CD4-positive, alpha-beta T cell (primary cell): ENCODE results near the gene GCSAML. TPM values are rescaled to one million over a fixed set of nuclear protein-coding genes. Genes with fewer than 3 reads are reported as not detected.

Experiments
- ATAC-seq: fragments of 200-7000 bp; cut with Tn5 transposase; one replicate; pipeline ENCODE4 v1.10.0; 2022; ENCODE audit warnings: mild to moderate bottlenecking; ENCODE audit not compliant: poor library complexity
- CTCF ChIA-PET: fragments of 350-600 bp; sonication (Branson Sonifier 250); formaldehyde crosslinking; loops from one replicate; lab custom pipeline; 2021; ENCODE audit warnings: antibody characterized with exemption, inconsistent platforms; lab: Charles Lee
- POLR2A ChIA-PET: fragments of 350-600 bp; sonication (Branson Sonifier 250); formaldehyde crosslinking; loops from one replicate; lab custom pipeline; 2021; ENCODE audit warnings: antibody characterized with exemption, inconsistent platforms; lab: Charles Lee
- DNase-seq, 14 experiments: peaks; one replicate each; pipeline ENCODE4 v3.0.0-alpha.2; 2013 to 2020; ENCODE audit warnings: mixed read lengths in 2 of 14
- H3K27ac ChIP-seq, 2 donors: one replicate each; pipeline versions ENCODE4 v1.5.1 to v1.7.0; 2013; ENCODE audit warnings: low read length in 2 of 2, low read depth in 1 of 2, mild to moderate bottlenecking in 1 of 2
- H3K27me3 ChIP-seq, 2 experiments: 1 replicate in 1 of 2; 2 replicates in 1 of 2; pipeline versions ENCODE4 v1.6.1 to v1.7.0; 2013; ENCODE audit warnings: low read length in 2 of 2, control low read depth in 1 of 2, mild to moderate bottlenecking in 1 of 2, moderate library complexity in 1 of 2; ENCODE audit not compliant: insufficient read depth in 2 of 2, control insufficient read depth in 1 of 2
- H3K36me3 ChIP-seq: one replicate; pipeline ENCODE4 v1.6.1; 2013; ENCODE audit warnings: low read length, control low read depth; ENCODE audit not compliant: insufficient read depth
- H3K4me1 ChIP-seq: one replicate; pipeline ENCODE4 v1.6.1; 2013; ENCODE audit warnings: low read length, control low read depth; ENCODE audit not compliant: insufficient read depth
- H3K4me3 ChIP-seq: one replicate; pipeline ENCODE4 v1.5.1; 2013; ENCODE audit warnings: mild to moderate bottlenecking, low read length, moderate library complexity
- H3K9me3 ChIP-seq, 2 experiments: 1 replicate in 1 of 2; 2 replicates in 1 of 2; pipeline versions ENCODE4 v1.6.1 to v1.7.0; 2013; ENCODE audit warnings: low read length in 2 of 2, mild to moderate bottlenecking in 2 of 2, control low read depth in 1 of 2, moderate library complexity in 1 of 2; ENCODE audit not compliant: control insufficient read depth in 1 of 2, insufficient read depth in 1 of 2
- H3K27ac Mint-ChIP-seq: one replicate; pipeline ENCODE4 v1.8.0; 2020; ENCODE audit warnings: mixed read lengths
- H3K27me3 Mint-ChIP-seq: one replicate; pipeline ENCODE4 v1.8.0; 2021; ENCODE audit warnings: mixed read lengths
- H3K36me3 Mint-ChIP-seq: one replicate; pipeline ENCODE4 v1.8.0; 2021; ENCODE audit warnings: low read depth, mixed read lengths
- H3K4me1 Mint-ChIP-seq: one replicate; pipeline ENCODE4 v1.8.0; 2021; ENCODE audit warnings: low read depth, mixed read lengths
- H3K4me3 Mint-ChIP-seq: one replicate; pipeline ENCODE4 v1.8.0; 2020; ENCODE audit warnings: mild to moderate bottlenecking, mixed read lengths
- H3K9me3 Mint-ChIP-seq: one replicate; pipeline ENCODE4 v1.8.0; 2020; ENCODE audit warnings: mixed read lengths
- CTCF ChIP-seq: fragments of 200-600 bp; IDR thresholded peaks from one replicate; pipeline ENCODE4 v1.8.0; 2022; ENCODE audit warnings: antibody characterized with exemption, mild to moderate bottlenecking
- intact Hi-C, 2 experiments: fragments of 100-400 bp; cut with DNase I in 1 of 2; cut with micrococcal nuclease in 1 of 2; formaldehyde crosslinking; loops; one replicate each; pipeline versions ENCODE4 v1.15.1 to v1.9.0; 2023 to 2025; cut with DNase I, micrococcal nuclease
- total RNA-seq, 174 experiments: library from RNA in 2 of 174; stranded (reverse) in 2 of 174; gene quantifications; one replicate each; pipeline ENCODE4 v1.2.3 and lab custom pipeline; 2021 to 2026

Gene GCSAML
- total RNA-seq, 2 experiments from 2014 or later: not detected

GRCh38 chr1:247531937-247532336 lies 17.0 kb upstream of the GCSAML start:
- H3K4me3 Mint-ChIP-seq: no peak overlapping the region
- H3K27ac Mint-ChIP-seq: no peak overlapping the region
- H3K9me3 Mint-ChIP-seq: no peaks in the 10 kb centered on the region
- peaks cover 41% of the 10 kb centered on the region for H3K27me3 Mint-ChIP-seq
- H3K27ac ChIP-seq: no peak overlapping the region
- ChIA-PET CTCF (no interaction called here), POLR2A (no interaction called here)
- no peaks in the 10 kb centered on the region for H3K36me3 Mint-ChIP-seq
- no peaks in the 10 kb centered on the region for H3K36me3 ChIP-seq
- no peaks in the 10 kb centered on the region for H3K4me1 Mint-ChIP-seq
- DNase-seq: no peak
- no peak overlapping the region for H3K4me3 ChIP-seq
- no peak for ATAC-seq
- intact Hi-C loops: no loop called here
- TF ChIP-seq CTCF: no peak
- H3K9me3 ChIP-seq: peaks cover 0 to 12% of the 10 kb centered on the region in 2 experiments
- peaks cover 3 to 4% of the 10 kb centered on the region in 2 experiments for H3K27me3 ChIP-seq
- no peaks in the 10 kb centered on the region for H3K4me1 ChIP-seq

GRCh38 chr1:247535402-247535801 lies 13.5 kb upstream of the GCSAML start:
- Histone ChIP-seq H3K36me3 (no peaks in the 10 kb centered on the region), H3K27me3 (peaks cover 0 to 3% of the 10 kb centered on the region in 2 experiments), H3K9me3 (peaks cover 0 to 12% of the 10 kb centered on the region in 2 experiments), H3K27ac (no peak overlapping the region), H3K4me1 (no peaks in the 10 kb centered on the region), H3K4me3 (no peak overlapping the region)
- Mint-ChIP-seq H3K27ac (no peak overlapping the region), H3K27me3 (peaks cover 26% of the 10 kb centered on the region), H3K36me3 (no peaks in the 10 kb centered on the region), H3K9me3 (no peaks in the 10 kb centered on the region), H3K4me3 (no peak overlapping the region), H3K4me1 (no peaks in the 10 kb centered on the region)
- ChIA-PET POLR2A (no interaction called here), CTCF (no interaction called here)
- intact Hi-C loops: no loop called here
- TF ChIP-seq CTCF: no peak
- DNase-seq: no peak
- ATAC-seq: no peak

GRCh38 chr1:247536340-247536739 lies 12.6 kb upstream of the GCSAML start, which contains the start of gene OR2C3:
Gene OR2C3 (minus strand): TSS chr1:247536440. CDS start chr1:247532511, 3,929 bp downstream.
- Histone ChIP-seq H3K9me3 (peaks cover 0 to 5% of the 10 kb centered on the region in 2 experiments), H3K27me3 (peaks cover 0 to 3% of the 10 kb centered on the region in 2 experiments), H3K27ac (no peak within 1 kb of the TSS), H3K4me1 (no peaks in the 10 kb centered on the region), H3K4me3 (no peak within 1 kb of the TSS), H3K36me3 (no peaks in the 10 kb centered on the region)
- Mint-ChIP-seq H3K4me3 (no peak within 1 kb of the TSS), H3K4me1 (no peaks in the 10 kb centered on the region), H3K36me3 (no peaks in the 10 kb centered on the region), H3K9me3 (no peaks in the 10 kb centered on the region), H3K27ac (no peak within 1 kb of the TSS), H3K27me3 (peaks cover 25% of the 10 kb centered on the region)
- ATAC-seq: no peak
- intact Hi-C loops: no loop called here
- TF ChIP-seq CTCF: no peak
- DNase-seq: no peak
- CTCF ChIA-PET: no interaction called here
- POLR2A ChIA-PET: no interaction called here
